ENCODE measurements around the gene LAIR2.

- TF ChIP-seq, protein P1, sequence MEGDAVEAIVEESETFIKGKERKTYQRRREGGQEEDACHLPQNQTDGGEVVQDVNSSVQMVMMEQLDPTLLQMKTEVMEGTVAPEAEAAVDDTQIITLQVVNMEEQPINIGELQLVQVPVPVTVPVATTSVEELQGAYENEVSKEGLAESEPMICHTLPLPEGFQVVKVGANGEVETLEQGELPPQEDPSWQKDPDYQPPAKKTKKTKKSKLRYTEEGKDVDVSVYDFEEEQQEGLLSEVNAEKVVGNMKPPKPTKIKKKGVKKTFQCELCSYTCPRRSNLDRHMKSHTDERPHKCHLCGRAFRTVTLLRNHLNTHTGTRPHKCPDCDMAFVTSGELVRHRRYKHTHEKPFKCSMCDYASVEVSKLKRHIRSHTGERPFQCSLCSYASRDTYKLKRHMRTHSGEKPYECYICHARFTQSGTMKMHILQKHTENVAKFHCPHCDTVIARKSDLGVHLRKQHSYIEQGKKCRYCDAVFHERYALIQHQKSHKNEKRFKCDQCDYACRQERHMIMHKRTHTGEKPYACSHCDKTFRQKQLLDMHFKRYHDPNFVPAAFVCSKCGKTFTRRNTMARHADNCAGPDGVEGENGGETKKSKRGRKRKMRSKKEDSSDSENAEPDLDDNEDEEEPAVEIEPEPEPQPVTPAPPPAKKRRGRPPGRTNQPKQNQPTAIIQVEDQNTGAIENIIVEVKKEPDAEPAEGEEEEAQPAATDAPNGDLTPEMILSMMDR (IDR thresholded peaks at IDR 0.05) = no peak
- TF ChIP-seq ZFX (IDR thresholded peaks at IDR 0.05; ENCODE audit: borderline replicate concordance) = no peak
Measured at GRCh38 chr19:54460230-54461005, 42.2 kb upstream of the LAIR2 start.

Measured in 22Rv1 (cell line).